ENCODE measurements around the gene BLOC1S1.

The BLOC1S1 gene

DNA sequence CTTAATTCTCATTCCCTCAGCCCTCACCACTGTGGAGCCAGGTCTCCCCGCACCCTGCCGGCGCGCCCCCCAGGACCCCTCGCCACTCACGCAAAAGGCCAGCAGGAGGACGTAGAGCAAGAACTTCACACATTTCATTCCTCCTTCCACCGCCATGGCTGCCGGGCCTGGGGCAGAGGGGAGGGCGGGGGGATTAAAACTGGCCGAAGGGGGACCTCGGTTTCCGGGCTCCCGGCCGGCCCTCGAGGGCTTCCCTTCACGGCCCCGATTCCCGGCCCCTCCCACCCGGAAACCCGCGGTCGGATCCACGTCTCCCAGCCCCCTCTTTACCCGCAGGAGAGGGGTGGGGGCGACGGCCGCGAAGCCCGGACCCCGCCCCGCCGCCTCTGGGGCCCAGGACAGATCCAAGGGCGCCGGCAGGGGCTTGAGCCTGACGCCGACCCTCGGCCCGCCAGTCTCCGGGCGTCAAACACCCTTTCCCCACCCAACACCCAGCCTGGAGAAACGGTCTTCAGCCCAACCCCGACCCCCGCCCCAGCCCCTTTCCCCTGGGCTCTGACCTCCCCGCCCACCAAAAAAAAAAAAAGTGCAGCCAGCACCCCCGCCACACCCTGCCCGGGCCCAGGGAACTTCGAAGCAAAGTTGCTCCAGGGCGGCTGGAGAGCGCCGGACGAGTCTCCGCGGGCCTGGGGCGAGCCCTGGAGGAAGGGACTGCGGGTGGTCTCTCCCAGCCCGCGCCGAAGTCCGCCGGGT lies 12.5 kb downstream of the BLOC1S1 start:
- DNase-seq (ENCODE audit: low read depth), result no peak

GRCh38 chr12:55728939-55729818 lies 13.3 kb downstream of the BLOC1S1 start, which contains the start of gene CD63:
Gene CD63 (minus strand): TSS chr12:55729009. CDS start chr12:55728341, 668 bp downstream.
- DNase-seq (ENCODE audit: low read depth), result peak; percentile 69

- DNase-seq (ENCODE audit: low read depth), result no peak
Observed at GRCh38 chr12:55729819-55730818, 14.3 kb downstream of the BLOC1S1 start.

- no peak for DNase-seq (ENCODE audit: low read depth)
Observed at GRCh38 chr12:55732288-55732687, 16.4 kb downstream of the BLOC1S1 start.

DNA sequence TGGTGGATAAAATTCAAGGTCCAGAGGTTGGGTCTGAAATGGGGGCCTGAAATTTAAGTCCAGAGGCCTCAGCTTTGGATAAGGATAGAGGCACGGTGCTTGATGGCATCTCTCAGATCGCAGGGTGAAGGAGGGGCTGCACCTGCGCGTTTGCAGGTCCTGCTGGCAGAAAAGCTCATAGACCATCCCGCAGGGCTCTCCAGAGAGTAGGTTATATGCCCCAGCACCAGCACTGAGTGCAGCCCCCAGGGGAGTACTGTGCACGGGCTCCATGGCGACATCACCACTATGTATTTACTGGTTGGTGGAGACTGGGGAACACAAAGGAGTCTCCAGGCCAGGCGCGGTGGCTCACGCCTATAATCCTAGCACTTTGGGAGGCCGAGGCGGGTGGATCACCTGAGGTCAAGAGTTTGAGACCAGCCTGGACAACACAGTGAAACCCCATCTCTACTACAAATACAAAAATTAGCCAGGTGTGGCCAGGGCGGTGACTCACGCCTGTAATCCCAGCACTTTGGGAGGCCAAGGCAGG lies 17.2 kb downstream of the BLOC1S1 start:
- no peak for DNase-seq (ENCODE audit: low read depth)

- DNase-seq (ENCODE audit: low read depth), result no peak
Observed at GRCh38 chr12:55733858-55734257, 18.0 kb downstream of the BLOC1S1 start.

- DNase-seq (ENCODE audit: low read depth), result no peak
Observed at GRCh38 chr12:55734595-55734994, 18.7 kb downstream of the BLOC1S1 start.

GRCh38 chr12:55736076-55736475 lies 20.2 kb downstream of the BLOC1S1 start:
- DNase-seq (ENCODE audit: low read depth), result no peak

- DNase-seq (ENCODE audit: low read depth), result no peak
Observed at GRCh38 chr12:55736780-55737580, 21.1 kb downstream of the BLOC1S1 start.

DNA sequence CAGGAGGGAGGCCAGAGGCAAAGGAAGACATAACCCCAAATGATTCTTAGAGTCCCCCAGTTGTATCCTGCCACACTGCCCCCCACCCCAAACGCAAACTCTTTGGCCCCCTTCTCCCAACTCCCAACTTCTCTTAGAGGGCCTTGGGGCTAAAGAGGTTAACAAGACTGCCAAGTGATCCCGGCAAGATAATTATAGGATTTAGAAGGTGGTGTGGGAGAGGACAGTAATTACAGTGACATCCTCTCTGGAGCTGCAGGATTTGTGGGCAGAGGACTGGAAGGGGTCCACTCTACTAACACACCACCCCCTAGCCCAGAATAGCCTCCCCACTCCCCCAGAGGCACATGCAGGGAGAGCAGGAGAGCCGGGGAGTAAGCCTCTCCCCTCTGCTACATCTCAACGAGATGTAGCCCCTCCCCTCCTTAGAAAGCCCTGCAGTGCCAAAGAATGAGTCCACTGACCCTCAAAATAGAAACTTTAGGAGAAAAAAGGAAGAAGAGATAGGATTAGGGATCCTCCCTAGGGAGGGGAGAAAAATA lies 21.8 kb downstream of the BLOC1S1 start:
- DNase-seq (ENCODE audit: low read depth), result no peak

- peak; percentile 73 for DNase-seq (ENCODE audit: low read depth)
Observed at GRCh38 chr12:55738123-55739024, 22.5 kb downstream of the BLOC1S1 start.

DNA sequence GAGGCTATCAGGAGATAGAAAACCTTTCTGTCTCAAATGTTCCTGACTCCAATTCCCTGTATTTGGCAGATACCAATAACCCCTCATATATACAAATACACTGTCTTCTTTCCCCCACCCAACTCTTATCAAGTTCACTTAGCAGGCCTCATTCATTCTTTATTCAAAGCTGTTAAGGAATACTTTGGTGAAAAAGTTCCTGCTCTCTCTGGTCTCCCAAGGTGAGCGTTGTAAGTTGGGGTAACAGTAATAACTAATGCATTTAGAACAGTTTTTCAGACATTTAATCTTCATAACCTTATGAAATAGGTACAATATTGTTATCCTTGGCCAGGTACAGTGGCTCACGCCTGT lies 23.2 kb downstream of the BLOC1S1 start:
- no peak for DNase-seq (ENCODE audit: low read depth)

DNA sequence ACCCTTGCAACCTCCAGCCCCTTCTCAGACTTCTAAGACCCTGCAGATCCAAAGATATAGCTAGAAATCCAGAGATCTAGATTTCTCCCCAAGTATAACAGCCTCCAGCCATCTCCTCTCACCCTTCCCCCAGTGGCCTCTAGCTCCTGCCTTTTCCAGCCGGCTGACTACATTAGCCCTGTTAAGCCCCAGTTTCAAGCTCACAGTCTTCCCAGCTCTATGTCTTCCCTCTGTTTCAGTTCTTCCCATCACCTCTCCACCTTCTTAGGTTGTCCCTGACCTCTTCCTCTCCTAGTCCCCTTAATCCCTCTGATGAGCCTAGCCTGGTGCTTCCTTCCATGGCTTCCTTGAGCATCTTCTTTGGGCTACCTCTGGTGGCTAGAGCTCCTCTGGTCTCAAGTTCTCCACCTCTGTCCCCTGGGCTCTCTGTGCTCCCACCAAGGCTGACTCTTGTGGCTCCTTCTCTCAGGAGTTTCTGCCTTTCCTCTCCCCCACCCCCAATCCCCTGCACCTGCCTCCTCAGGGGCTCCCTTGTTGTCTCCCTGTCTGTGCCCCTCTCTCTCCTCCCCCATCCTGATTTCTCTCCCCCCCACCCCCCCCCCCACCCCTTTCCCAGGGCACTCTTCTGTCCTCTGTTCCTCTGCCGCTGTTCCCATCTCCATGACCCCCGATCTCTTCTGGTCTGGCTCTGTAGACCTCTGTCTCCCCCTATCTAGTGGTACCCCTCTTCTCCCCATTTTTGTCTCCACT lies 26.3 kb downstream of the BLOC1S1 start:
- DNase-seq (ENCODE audit: low read depth), result no peak

DNA sequence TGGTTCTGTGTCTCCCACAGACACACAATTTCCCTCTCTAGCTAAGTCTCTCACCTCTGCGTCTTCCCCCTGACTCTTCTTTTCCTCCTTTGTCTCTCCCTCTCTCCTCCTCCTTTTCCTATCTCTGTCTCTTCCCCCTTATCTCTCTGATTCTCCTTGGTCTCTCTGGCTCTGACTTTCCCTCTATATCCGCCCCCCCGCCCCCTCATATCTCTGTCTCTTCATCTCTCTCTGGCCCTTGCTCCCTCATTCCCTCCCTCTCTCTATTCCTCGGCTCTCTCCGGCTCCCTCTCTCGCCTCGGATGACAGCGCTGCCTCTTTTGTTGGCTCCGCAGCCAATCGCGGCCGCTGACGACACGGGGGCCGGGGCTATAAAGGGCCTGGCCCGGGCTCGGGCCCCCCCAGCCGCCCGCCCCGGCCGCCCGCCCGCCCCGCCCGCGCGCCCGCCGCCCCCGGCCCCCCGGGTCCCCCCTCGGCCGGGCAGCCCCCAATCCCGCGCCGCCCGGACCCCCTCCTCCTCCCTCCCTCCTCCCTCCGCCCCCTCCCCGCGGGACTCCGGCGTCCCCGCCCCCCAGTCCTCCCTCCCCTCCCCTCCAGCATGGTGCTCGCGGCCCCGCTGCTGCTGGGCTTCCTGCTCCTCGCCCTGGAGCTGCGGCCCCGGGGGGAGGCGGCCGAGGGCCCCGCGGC lies 27.0 kb downstream of the BLOC1S1 start, which contains the start of gene GDF11:
GDF11 (plus strand) TSS at position 404 of the 687 bp plus-strand sequence; CDS start at position 599, 195 bp downstream.
- peak; percentile 65 for DNase-seq (ENCODE audit: low read depth)

GRCh38 chr12:55743406-55744339 lies 27.8 kb downstream of the BLOC1S1 start:
- no peak for DNase-seq (ENCODE audit: low read depth)

DNA sequence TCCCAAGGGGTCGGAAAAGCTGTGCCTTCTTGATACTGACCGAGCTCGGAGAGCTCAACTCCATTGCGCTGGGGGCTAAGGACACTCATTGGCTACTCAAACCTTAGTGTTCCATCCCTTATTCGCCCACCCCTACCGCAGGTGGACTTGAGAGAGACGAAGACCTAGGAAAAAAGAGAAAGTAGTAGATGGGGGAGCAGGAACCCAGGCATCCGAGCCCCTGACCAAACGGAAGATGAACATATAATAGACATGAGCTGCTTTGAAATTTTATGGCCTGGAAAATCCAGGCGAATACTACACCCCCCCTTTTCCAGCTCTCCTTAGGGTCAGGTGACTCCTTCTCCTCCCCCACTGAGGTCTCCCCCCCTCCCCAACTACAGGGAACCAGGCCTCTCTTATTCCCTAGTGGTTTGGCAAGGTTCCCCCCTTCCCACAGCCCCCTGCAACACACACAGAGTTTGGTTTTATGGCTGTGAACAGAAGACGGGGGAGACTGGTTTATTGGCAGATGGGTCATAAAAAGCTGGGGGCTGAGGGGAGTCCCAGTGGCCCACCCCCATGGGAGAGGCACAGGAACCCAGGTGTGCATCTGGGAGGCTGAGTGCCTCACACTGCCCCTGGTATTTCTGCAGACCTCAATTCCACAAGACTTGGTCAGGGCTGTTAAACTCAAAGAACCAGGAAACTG lies 28.6 kb downstream of the BLOC1S1 start:
- no peak for DNase-seq (ENCODE audit: low read depth)
